COLO829 (cell line): ENCODE data around the gene F13B.
"Not testable (repeated sequence)": the region's sequence is repeated elsewhere in the genome, so short reads cannot be mapped to it uniquely, and the experiment has no call there.

Experiments used
- DNase-seq: peaks from one replicate; pipeline ENCODE4 v3.0.0; 2012; ENCODE audit warnings: low spot score

Gene F13B

GRCh38 chr1:197042676-197043341 lies 24.3 kb downstream of the F13B start:
- DNase-seq: peak; percentile 8

- DNase-seq: no peak
These were observed 25.3 kb downstream of the F13B start for GRCh38 chr1:197041486-197042353.

GRCh38 chr1:197036861-197037260 lies 30.2 kb downstream of the F13B start:
- DNase-seq: no peak

GRCh38 chr1:197034631-197035339 lies 32.3 kb downstream of the F13B start:
- DNase-seq: not testable (repeated sequence)

GRCh38 chr1:197029749-197030148 lies 37.3 kb downstream of the F13B start:
- DNase-seq: no peak

- no peak for DNase-seq
These were observed 39.7 kb downstream of the F13B start for GRCh38 chr1:197027359-197027758.

GRCh38 chr1:197024460-197024859 lies 42.6 kb downstream of the F13B start:
- DNase-seq: no peak

GRCh38 chr1:197021716-197022115 lies 45.3 kb downstream of the F13B start:
- DNase-seq: no peak

- DNase-seq: no peak
These were observed 49.4 kb downstream of the F13B start for GRCh38 chr1:197017558-197018146.

GRCh38 chr1:197016751-197017150 lies 50.3 kb downstream of the F13B start:
- no peak for DNase-seq

GRCh38 chr1:197013234-197013633 lies 53.8 kb downstream of the F13B start:
- DNase-seq: no peak

GRCh38 chr1:197011614-197012013 lies 55.4 kb downstream of the F13B start:
- no peak for DNase-seq

GRCh38 chr1:197008861-197009260 lies 58.2 kb downstream of the F13B start:
- DNase-seq: no peak

GRCh38 chr1:197003132-197003531 lies 63.9 kb downstream of the F13B start:
- no peak for DNase-seq

- no peak for DNase-seq
These were observed 65.2 kb downstream of the F13B start for GRCh38 chr1:197001828-197002227.

GRCh38 chr1:196997423-196997822 lies 69.6 kb downstream of the F13B start:
- DNase-seq: peak; percentile 84

GRCh38 chr1:196993916-196994315 lies 73.1 kb downstream of the F13B start:
- DNase-seq: no peak

GRCh38 chr1:196991919-196992651 lies 75.0 kb downstream of the F13B start:
- not testable (repeated sequence) for DNase-seq
